ENCODE measurements around the gene DENND1B.
A peak's percentile ranks its signal among the peaks of the same experiment; 100 is the strongest.

DENND1B gene

GRCh38 chr1:197466813-197467212 lies 308.5 kb downstream of the DENND1B start:
- H3K4me3 ChIP-seq (ENCODE audit: low read length), result no peak overlapping the region
- TF ChIP-seq CTCF (IDR thresholded peaks at IDR 0.05; ENCODE audit: insufficient read depth, low read depth, low read length, missing control alignments), result no peak
- DNase-seq (ENCODE audit: low read depth), result no peak

GRCh38 chr1:197465528-197466327 lies 309.6 kb downstream of the DENND1B start:
- no peak for TF ChIP-seq CTCF (IDR thresholded peaks at IDR 0.05; ENCODE audit: insufficient read depth, low read depth, low read length, missing control alignments)
- no peak for DNase-seq (ENCODE audit: low read depth)

GRCh38 chr1:197464044-197464443 lies 311.2 kb downstream of the DENND1B start:
- peak; percentile 70 for DNase-seq (ENCODE audit: low read depth)
- no peak overlapping the region for H3K4me3 ChIP-seq (ENCODE audit: low read length)
- no peak for TF ChIP-seq CTCF (IDR thresholded peaks at IDR 0.05; ENCODE audit: insufficient read depth, low read depth, low read length, missing control alignments)

More at GRCh38 chr1:197465528-197466327, 309.6 kb downstream of the DENND1B start:
- H3K4me3 ChIP-seq (ENCODE audit: low read length), result no peak overlapping the region

GRCh38 chr1:197463142-197463541 lies 312.1 kb downstream of the DENND1B start:
- no peak for DNase-seq (ENCODE audit: low read depth)
- H3K4me3 ChIP-seq (ENCODE audit: low read length), result no peak overlapping the region
- TF ChIP-seq CTCF (IDR thresholded peaks at IDR 0.05; ENCODE audit: insufficient read depth, low read depth, low read length, missing control alignments), result no peak

- no peak overlapping the region for H3K4me3 ChIP-seq (ENCODE audit: low read length)
- TF ChIP-seq CTCF (IDR thresholded peaks at IDR 0.05; ENCODE audit: insufficient read depth, low read depth, low read length, missing control alignments), result no peak
- DNase-seq (ENCODE audit: low read depth), result no peak
Measured at GRCh38 chr1:197462539-197462938, 312.7 kb downstream of the DENND1B start.
